ENCODE measurements around the gene MLNR.

DNA sequence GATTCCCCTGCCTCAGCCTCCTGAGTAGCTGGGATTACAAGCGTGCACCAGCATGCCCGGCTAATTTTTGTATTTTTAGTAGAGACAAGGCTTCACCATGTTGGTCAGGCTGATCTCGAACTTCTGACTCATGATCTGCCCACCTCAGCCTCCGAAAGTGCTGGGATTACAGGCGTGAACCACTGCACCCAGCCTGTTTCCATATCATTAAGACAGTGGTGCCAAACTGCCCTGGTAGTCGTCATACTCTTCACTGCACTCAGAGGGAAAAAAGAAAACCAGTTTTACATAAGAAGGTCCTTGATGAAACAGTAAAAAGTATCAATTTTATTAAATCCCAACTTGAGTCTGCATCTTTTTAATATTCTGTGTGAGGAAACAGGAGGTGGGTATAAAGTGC lies 42.5 kb downstream of the MLNR start:
- TF ChIP-seq, protein P1, sequence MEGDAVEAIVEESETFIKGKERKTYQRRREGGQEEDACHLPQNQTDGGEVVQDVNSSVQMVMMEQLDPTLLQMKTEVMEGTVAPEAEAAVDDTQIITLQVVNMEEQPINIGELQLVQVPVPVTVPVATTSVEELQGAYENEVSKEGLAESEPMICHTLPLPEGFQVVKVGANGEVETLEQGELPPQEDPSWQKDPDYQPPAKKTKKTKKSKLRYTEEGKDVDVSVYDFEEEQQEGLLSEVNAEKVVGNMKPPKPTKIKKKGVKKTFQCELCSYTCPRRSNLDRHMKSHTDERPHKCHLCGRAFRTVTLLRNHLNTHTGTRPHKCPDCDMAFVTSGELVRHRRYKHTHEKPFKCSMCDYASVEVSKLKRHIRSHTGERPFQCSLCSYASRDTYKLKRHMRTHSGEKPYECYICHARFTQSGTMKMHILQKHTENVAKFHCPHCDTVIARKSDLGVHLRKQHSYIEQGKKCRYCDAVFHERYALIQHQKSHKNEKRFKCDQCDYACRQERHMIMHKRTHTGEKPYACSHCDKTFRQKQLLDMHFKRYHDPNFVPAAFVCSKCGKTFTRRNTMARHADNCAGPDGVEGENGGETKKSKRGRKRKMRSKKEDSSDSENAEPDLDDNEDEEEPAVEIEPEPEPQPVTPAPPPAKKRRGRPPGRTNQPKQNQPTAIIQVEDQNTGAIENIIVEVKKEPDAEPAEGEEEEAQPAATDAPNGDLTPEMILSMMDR (conservative IDR thresholded peaks at IDR 0.05; ENCODE audit: low read depth, low read length): no peak
- no peak for TF ChIP-seq EZH2 (IDR thresholded peaks at IDR 0.05; ENCODE audit: low read length, unreplicated experiment)
